Astrocyte of the cerebellum (primary cell): Measurements from ENCODE around the gene LAMC2.
A peak's percentile ranks its signal among the peaks of the same experiment; 100 is the strongest.

ENCODE experiments used
- DNase-seq: peaks from one replicate; pipeline ENCODE4 v3.0.0-alpha.2; 2011; ENCODE audit warnings: low read depth
- H3K4me3 ChIP-seq: 2 replicates; pipeline ENCODE4 v1.5.1; 2011; ENCODE audit warnings: mild to moderate bottlenecking, low read depth, low read length, moderate library complexity
- CTCF ChIP-seq: IDR thresholded peaks from 2 replicates; pipeline ENCODE4 v1.5.1; 2012; ENCODE audit warnings: low read length, low read depth, moderate library complexity, mild to moderate bottlenecking; ENCODE audit errors: missing control alignments
- in situ Hi-C: cut with HindIII; loops from 2 replicates; pipeline ENCODE4 v1.10.0; 2017; ENCODE audit warnings: low sequenced_read_pairs

LAMC2 gene

GRCh38 chr1:183185941-183186490 lies at the start of gene LAMC2:
TSS of gene LAMC2 (plus strand) at chr1:183186264. CDS start at chr1:183186353, 89 bp downstream.
- peak; percentile 15 for DNase-seq
- peak within 1 kb of the TSS; percentile 38 for H3K4me3 ChIP-seq
- in situ Hi-C loops: no loop called here
- peak; percentile 42 for TF ChIP-seq CTCF

GRCh38 chr1:183137782-183138181 lies 48.3 kb upstream of the LAMC2 start:
- in situ Hi-C loops: no loop called here
- DNase-seq: no peak

GRCh38 chr1:183138301-183138700 lies 47.8 kb upstream of the LAMC2 start:
- no peak for DNase-seq
- TF ChIP-seq CTCF: no peak
- in situ Hi-C loops: no loop called here
- H3K4me3 ChIP-seq: no peak overlapping the region

More at GRCh38 chr1:183137782-183138181, 48.3 kb upstream of the LAMC2 start:
- H3K4me3 ChIP-seq: no peak overlapping the region
- no peak for TF ChIP-seq CTCF

- in situ Hi-C loops: no loop called here
- DNase-seq: peak; percentile 13
- H3K4me3 ChIP-seq: no peak overlapping the region
- TF ChIP-seq CTCF: no peak
Measured at GRCh38 chr1:183139281-183139942, 46.7 kb upstream of the LAMC2 start.

- DNase-seq: no peak
- in situ Hi-C loops: no loop called here
- TF ChIP-seq CTCF: no peak
- H3K4me3 ChIP-seq: no peak overlapping the region
Measured at GRCh38 chr1:183140633-183141032, 45.4 kb upstream of the LAMC2 start.

GRCh38 chr1:183142171-183142570 lies 43.9 kb upstream of the LAMC2 start:
- DNase-seq: no peak
- H3K4me3 ChIP-seq: no peak overlapping the region
- in situ Hi-C loops: no loop called here
- no peak for TF ChIP-seq CTCF
